ENCODE data around the gene HCCS. TPM values are rescaled to one million over a fixed set of nuclear protein-coding genes. Genes with fewer than 3 reads are reported as not detected.
A peak's percentile ranks its signal among the peaks of the same experiment; 100 is the strongest.

HCCS gene
- 10 to 100 TPM in 3 of 4 donors, 1 to 10 TPM in 1; 9.3 to 13.6 (median 10.5) TPM for total RNA-seq

DNA sequence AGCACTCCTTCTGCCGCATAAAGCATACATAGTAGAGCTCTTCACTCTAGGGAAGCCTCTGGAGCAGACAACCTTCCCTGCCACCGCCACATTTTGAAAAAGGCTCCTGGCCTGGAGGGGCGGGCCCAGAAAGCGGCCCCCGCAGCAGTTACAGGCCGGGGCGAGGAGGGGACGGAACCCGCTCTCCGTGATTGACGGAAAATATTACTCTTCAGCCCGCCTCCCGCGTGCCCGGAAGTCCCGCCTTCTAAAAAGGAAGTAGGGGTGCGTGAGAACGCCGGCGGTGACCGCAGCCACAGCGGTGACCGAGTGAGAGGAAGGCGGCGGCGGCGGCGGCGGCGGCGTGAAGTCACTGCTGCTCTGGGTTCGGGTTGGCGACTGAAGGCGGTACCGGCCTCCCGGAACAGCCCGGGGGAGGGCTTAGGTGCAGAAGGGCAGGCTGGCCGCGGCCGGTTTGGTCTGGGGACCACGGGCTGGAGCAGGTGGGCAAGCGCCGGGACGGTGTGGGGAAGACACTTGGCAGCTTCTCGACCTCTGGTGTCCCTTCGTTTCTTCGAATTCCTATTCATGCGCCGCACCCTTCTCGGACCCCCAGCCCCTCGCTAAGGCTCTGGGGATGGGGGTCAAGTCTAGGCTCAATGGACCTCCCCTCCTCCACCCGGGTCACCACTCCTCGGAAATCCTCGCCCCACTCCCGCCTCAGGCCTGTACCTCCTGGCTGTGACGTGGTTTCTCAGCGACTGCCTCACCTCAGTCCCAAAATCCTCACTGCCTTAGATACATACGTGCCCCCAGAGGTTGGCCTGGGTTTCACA, at the start of gene HCCS:
HCCS (plus strand) TSS at position 296 of the 815 bp plus-strand sequence. CDS start 729 bp downstream, outside the sequence.
- DNase-seq (ENCODE audit: low spot score), result peak; percentile 38
- TF ChIP-seq, protein P1, sequence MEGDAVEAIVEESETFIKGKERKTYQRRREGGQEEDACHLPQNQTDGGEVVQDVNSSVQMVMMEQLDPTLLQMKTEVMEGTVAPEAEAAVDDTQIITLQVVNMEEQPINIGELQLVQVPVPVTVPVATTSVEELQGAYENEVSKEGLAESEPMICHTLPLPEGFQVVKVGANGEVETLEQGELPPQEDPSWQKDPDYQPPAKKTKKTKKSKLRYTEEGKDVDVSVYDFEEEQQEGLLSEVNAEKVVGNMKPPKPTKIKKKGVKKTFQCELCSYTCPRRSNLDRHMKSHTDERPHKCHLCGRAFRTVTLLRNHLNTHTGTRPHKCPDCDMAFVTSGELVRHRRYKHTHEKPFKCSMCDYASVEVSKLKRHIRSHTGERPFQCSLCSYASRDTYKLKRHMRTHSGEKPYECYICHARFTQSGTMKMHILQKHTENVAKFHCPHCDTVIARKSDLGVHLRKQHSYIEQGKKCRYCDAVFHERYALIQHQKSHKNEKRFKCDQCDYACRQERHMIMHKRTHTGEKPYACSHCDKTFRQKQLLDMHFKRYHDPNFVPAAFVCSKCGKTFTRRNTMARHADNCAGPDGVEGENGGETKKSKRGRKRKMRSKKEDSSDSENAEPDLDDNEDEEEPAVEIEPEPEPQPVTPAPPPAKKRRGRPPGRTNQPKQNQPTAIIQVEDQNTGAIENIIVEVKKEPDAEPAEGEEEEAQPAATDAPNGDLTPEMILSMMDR (IDR thresholded peaks at IDR 0.05), result no peak
- ATAC-seq (ENCODE audit: low FRiP score), result peak; percentile 82

DNA sequence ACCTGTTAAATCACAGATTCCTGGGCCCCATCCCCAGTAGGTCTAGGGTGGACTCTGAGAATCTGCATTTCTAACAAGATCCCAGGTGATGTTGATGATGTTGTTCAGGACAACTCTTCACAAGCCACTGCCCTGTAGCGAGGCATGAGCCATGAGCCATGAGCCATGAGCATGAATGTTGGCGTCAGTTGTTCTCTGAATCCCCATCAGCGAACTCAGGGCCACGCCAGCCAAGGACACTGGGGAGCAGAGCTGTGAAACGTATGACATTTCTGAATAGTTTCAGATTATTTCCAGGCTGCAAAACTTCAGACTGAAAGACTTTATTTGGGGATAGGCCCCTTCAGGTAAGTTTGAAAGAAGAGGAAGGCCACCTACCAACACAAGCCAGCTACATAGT, 46.9 kb upstream of the HCCS start:
- TF ChIP-seq, protein P1 (IDR thresholded peaks at IDR 0.05), result no peak
- DNase-seq (ENCODE audit: low spot score), result no peak
- no peak for ATAC-seq (ENCODE audit: low FRiP score)

DNA sequence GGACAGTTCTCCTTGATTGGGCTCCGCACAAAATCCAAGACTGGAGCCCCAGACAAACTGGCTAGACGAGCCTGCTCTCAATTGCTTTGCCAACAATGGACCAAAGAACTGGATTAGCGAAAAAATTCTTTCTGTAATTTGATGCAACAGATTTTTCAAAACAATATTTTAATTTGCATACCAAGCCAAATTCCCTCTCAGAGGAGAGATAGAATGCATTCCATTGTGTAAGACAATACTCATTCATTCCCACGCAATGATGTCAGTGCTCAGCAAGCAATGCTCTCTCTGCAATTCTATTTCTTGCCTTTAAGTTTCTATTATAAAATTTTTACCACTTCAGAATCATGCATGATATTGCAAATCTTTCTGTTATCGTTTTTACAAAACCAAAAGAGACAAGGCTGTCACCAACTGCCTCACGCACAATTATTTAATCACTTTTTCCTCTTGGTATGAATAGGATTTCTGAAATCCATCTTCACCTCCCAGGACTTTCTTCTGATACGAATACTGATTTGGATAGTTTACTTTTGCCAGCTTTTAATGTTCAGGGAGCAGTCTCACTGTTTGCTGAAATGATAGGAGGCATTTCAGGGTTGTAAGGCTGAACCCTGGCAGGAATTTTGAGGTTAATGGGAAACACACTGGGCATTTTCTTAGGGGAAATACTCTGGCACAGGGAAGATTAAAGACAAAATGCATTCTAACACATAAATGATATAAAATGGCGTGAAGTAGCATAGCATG, 46.1 kb upstream of the HCCS start:
- DNase-seq (ENCODE audit: low spot score), result no peak
- TF ChIP-seq, protein P1 (IDR thresholded peaks at IDR 0.05), result no peak
- no peak for ATAC-seq (ENCODE audit: low FRiP score)

DNA sequence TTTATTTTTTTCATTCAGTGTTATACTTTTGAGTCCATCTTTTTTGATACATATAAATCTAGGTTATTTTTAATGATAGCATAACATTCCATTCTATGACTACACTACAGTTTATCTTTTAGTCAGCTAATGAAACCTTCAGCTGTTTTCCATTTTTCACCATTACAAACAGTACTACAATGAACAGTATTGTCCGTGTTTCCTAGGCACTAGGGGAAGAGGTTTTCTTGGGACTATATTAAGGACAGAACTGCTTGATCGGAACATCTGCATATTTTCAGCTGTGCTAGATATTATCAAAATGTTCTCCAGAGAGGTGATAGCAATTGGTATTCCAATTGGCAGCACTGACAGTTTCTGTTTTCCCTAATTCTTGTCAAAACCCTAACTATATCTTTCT, 44.3 kb upstream of the HCCS start:
- no peak for DNase-seq (ENCODE audit: low spot score)
- ATAC-seq (ENCODE audit: low FRiP score), result no peak
- TF ChIP-seq, protein P1 (IDR thresholded peaks at IDR 0.05), result no peak

DNA sequence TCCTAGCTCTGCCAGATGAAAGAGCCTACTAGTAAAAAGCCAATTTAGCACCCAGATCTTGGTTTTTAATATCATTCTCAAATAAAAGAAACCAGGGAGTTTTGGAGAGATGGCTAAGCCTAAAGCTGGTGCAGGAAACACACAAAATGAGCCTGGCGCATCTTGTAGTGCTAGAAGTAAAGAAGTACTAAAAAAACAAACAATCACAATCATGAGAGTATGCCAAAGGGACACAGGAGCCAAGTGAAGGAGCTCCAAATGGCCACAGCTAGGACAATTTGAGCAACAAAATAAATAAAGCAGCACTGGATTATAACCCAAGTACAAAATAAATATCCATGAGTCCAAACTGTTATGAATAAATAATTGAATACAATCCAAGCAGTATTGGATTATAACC, 37.8 kb upstream of the HCCS start:
- no peak for DNase-seq (ENCODE audit: low spot score)
- no peak for ATAC-seq (ENCODE audit: low FRiP score)
- TF ChIP-seq, protein P1 (IDR thresholded peaks at IDR 0.05), result no peak

DNA sequence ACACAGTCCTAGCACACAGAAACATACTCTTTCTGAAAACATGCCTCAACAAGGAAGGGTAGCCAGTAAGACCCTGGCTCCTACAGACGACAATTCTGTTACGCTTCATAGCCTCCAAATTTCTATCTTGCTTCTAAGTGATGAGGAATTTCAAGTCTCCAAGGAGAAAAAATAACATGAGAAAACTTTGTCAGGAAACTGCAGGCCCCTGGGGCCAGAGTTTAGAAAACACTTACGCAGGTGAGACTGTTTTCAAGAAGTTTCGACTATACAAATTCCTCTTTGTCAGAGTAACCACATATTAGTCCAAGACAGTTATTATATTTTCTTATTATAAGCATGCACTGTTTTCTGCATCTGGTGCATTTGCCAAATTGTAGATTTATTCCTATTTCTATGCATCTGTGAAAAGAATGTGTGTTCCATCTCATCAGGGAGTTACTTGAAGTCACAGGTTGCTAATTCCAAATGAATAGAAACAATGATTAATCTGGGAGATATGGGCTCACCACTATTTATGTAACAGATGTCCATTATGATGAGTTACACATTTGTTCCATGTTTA, 30.3 kb upstream of the HCCS start:
- TF ChIP-seq, protein P1 (IDR thresholded peaks at IDR 0.05), result no peak
- DNase-seq (ENCODE audit: low spot score) (no peak), ATAC-seq (ENCODE audit: low FRiP score) (no peak)

Measured in omental fat pad (tissue), 4 donors.